Stomach (tissue), 4 donors: ENCODE measurements around the gene IQSEC3.
"Not testable (repeated sequence)": the region's sequence is repeated elsewhere in the genome, so short reads cannot be mapped to it uniquely, and the experiment has no call there.

ENCODE experiments used
- EP300 ChIP-seq: sonication (generic); formaldehyde crosslinking; IDR thresholded peaks from one replicate; pipeline ENCODE4 v1.6.1; 2017; ENCODE audit warnings: antibody characterized with exemption
- POLR2A ChIP-seq, 4 donors: fragments of 450-650 bp; IDR thresholded peaks; one replicate each; pipeline ENCODE4 v1.6.1; 2016; ENCODE audit warnings: antibody characterized with exemption in 4 of 4, control low read depth in 2 of 4, mild to moderate bottlenecking in 1 of 4, moderate library complexity in 1 of 4

- TF ChIP-seq POLR2A (IDR thresholded peaks at IDR 0.05); EP300: not testable (repeated sequence)
Measured at GRCh38 chr12:45991-46358, 20.6 kb upstream of the IQSEC3 start.
